ENCODE measurements around the gene PRPH.

The PRPH gene

GRCh38 chr12:49327368-49327767 is 32.4 kb downstream of the PRPH start:
- no peak for DNase-seq (ENCODE audit: low read depth)
- H3K4me3 ChIP-seq (ENCODE audit: low read depth, low read length) = no peak overlapping the region
- TF ChIP-seq CTCF (conservative IDR thresholded peaks at IDR 0.05; ENCODE audit: low read depth, low read length) = no peak

- no peak for TF ChIP-seq CTCF (conservative IDR thresholded peaks at IDR 0.05; ENCODE audit: low read depth, low read length)
- DNase-seq (ENCODE audit: low read depth) = no peak
- H3K4me3 ChIP-seq (ENCODE audit: low read depth, low read length) = no peak overlapping the region
These were observed 32.9 kb downstream of the PRPH start for GRCh38 chr12:49327887-49328286.

- DNase-seq (ENCODE audit: low read depth) = no peak
- H3K4me3 ChIP-seq (ENCODE audit: low read depth, low read length) = no peak overlapping the region
- TF ChIP-seq CTCF (conservative IDR thresholded peaks at IDR 0.05; ENCODE audit: low read depth, low read length) = no peak
These were observed 33.9 kb downstream of the PRPH start for GRCh38 chr12:49328816-49329215.

GRCh38 chr12:49330032-49330619 is 35.2 kb downstream of the PRPH start:
- no peak for DNase-seq (ENCODE audit: low read depth)
- no peak overlapping the region for H3K4me3 ChIP-seq (ENCODE audit: low read depth, low read length)
- TF ChIP-seq CTCF (conservative IDR thresholded peaks at IDR 0.05; ENCODE audit: low read depth, low read length) = no peak

- no peak for TF ChIP-seq CTCF (conservative IDR thresholded peaks at IDR 0.05; ENCODE audit: low read depth, low read length)
- no peak for DNase-seq (ENCODE audit: low read depth)
- H3K4me3 ChIP-seq (ENCODE audit: low read depth, low read length) = no peak overlapping the region
These were observed 35.9 kb downstream of the PRPH start for GRCh38 chr12:49330631-49331379.

- peak; percentile 92 for TF ChIP-seq CTCF (conservative IDR thresholded peaks at IDR 0.05; ENCODE audit: low read depth, low read length)
- DNase-seq (ENCODE audit: low read depth) = peak; percentile 90
- H3K4me3 ChIP-seq (ENCODE audit: low read depth, low read length) = no peak overlapping the region
These were observed 36.7 kb downstream of the PRPH start for GRCh38 chr12:49331380-49332222.

Measured in choroid plexus epithelial cell (primary cell).